Left ventricle myocardium inferior (tissue), 1 donor: ENCODE results near the gene CALN1. TPM values are rescaled to one million over a fixed set of nuclear protein-coding genes. Genes with fewer than 3 reads are reported as not detected.

ENCODE experiments used
- DNase-seq: peaks from one replicate; pipeline ENCODE4 v3.0.0-alpha.2; 2020
- H3K27ac ChIP-seq: fragments of 200-600 bp; replicated peaks from 2 replicates; pipeline ENCODE4 v1.8.0; 2021
- H3K27me3 ChIP-seq: fragments of 200-600 bp; 2 replicates; pipeline ENCODE4 v1.8.0; 2021; ENCODE audit warnings: low read depth
- H3K36me3 ChIP-seq: fragments of 200-600 bp; 2 replicates; pipeline ENCODE4 v1.8.0; 2021
- H3K4me1 ChIP-seq: fragments of 200-600 bp; 2 replicates; pipeline ENCODE4 v1.8.0; 2021
- H3K4me3 ChIP-seq: fragments of 200-600 bp; 2 replicates; pipeline ENCODE4 v1.8.0; 2021; ENCODE audit warnings: mild to moderate bottlenecking, moderate library complexity
- H3K9me3 ChIP-seq: fragments of 200-600 bp; replicated peaks from 2 replicates; pipeline ENCODE4 v1.8.0; 2021
- CTCF ChIP-seq: fragments of 200-600 bp; IDR thresholded peaks from 2 replicates; pipeline ENCODE4 v1.8.0; 2021; ENCODE audit warnings: antibody characterized with exemption, mild to moderate bottlenecking, borderline replicate concordance
- intact Hi-C: fragments of 100-400 bp; cut with micrococcal nuclease; formaldehyde crosslinking; loops from one replicate; pipeline ENCODE4 v1.11.0; 2022
- total RNA-seq: library from RNA; stranded (reverse); fragmentation: NEBNext Ultra II Directional; extraction: Animal tissue kit (Norgen Biotek cat#: 25700); gene quantifications from one replicate; pipeline ENCODE4 v1.2.1, GENCODE V29; 2021
- donor health status: DM: no; HTN: yes; CAD: no; lungs with severe emphysema.

Gene CALN1
- total RNA-seq, 1 donor from 2014 or later: not detected

GRCh38 chr7:72272479-72272878 lies 139.7 kb downstream of the CALN1 start:
- no peaks in the 10 kb centered on the region for H3K36me3 ChIP-seq
- no peak overlapping the region for H3K27ac ChIP-seq
- H3K4me3 ChIP-seq: no peak overlapping the region
- H3K27me3 ChIP-seq: peaks cover under 1% of the 10 kb centered on the region
- H3K4me1 ChIP-seq: no peaks in the 10 kb centered on the region
- no peak for TF ChIP-seq CTCF
- H3K9me3 ChIP-seq: peaks cover 31% of the 10 kb centered on the region
- intact Hi-C loops: no loop called here
- no peak for DNase-seq

- H3K27me3 ChIP-seq: peaks cover 13% of the 10 kb centered on the region
- intact Hi-C loops: no loop called here
- no peak for DNase-seq
- H3K9me3 ChIP-seq: peaks cover 17% of the 10 kb centered on the region
- no peak overlapping the region for H3K27ac ChIP-seq
- H3K4me1 ChIP-seq: no peaks in the 10 kb centered on the region
- no peak for TF ChIP-seq CTCF
- H3K4me3 ChIP-seq: no peak overlapping the region
- H3K36me3 ChIP-seq: no peaks in the 10 kb centered on the region
These were observed 143.3 kb downstream of the CALN1 start for GRCh38 chr7:72268796-72269195.

- Histone ChIP-seq H3K27ac (no peak overlapping the region), H3K4me3 (no peak overlapping the region), H3K36me3 (no peaks in the 10 kb centered on the region), H3K27me3 (peaks cover 13% of the 10 kb centered on the region), H3K9me3 (peaks cover 17% of the 10 kb centered on the region), H3K4me1 (no peaks in the 10 kb centered on the region)
- TF ChIP-seq CTCF: no peak
- DNase-seq: no peak
- intact Hi-C loops: no loop called here
These were observed 144.0 kb downstream of the CALN1 start for GRCh38 chr7:72268090-72268489.

GRCh38 chr7:72267291-72267800 lies 144.8 kb downstream of the CALN1 start:
- Histone ChIP-seq H3K9me3 (peaks cover 17% of the 10 kb centered on the region), H3K27ac (no peak overlapping the region), H3K4me1 (no peaks in the 10 kb centered on the region), H3K4me3 (no peak overlapping the region), H3K36me3 (no peaks in the 10 kb centered on the region), H3K27me3 (peaks cover 13% of the 10 kb centered on the region)
- DNase-seq: no peak
- TF ChIP-seq CTCF: no peak
- intact Hi-C loops: no loop called here

DNA sequence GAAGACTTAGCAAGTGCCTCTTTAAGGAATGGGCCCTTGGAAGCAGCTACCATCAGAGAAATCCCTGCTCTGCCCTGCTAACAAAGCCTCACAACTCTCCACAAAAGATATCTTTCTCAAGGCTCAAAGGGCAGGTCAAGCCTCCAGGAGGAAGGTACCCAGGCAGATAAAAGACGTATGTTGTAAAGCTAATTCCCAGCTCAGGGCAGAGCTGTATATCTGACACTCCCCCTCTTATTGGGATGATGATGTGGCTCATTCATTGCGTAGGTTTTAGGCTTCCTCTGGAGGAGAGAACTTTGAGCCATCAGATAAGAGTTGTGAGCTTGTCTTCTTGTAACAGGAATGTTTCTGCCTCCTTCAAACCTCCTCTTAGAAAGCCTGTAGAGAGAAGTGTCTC lies 145.4 kb downstream of the CALN1 start:
- Histone ChIP-seq H3K36me3 (no peaks in the 10 kb centered on the region), H3K4me1 (no peaks in the 10 kb centered on the region), H3K4me3 (no peak overlapping the region), H3K27me3 (peaks cover 13% of the 10 kb centered on the region), H3K9me3 (peaks cover 17% of the 10 kb centered on the region), H3K27ac (no peak overlapping the region)
- TF ChIP-seq CTCF: no peak
- intact Hi-C loops: no loop called here
- no peak for DNase-seq
